ENCODE measurements around the gene GNL3. TPM values are rescaled to one million over a fixed set of nuclear protein-coding genes. Genes with fewer than 3 reads are reported as not detected.

GNL3 gene
- total RNA-seq, 1 donor from 2014 or later = 133 TPM

GRCh38 chr3:52685285-52685708 is 535 bp upstream of the GNL3 start:
- no peak for DNase-seq (ENCODE audit: low read depth, low spot score)

GRCh38 chr3:52688266-52688665 is 2.4 kb downstream of the GNL3 start:
- no peak for DNase-seq (ENCODE audit: low read depth, low spot score)

GRCh38 chr3:52689151-52689550 is 3.3 kb downstream of the GNL3 start:
- no peak for DNase-seq (ENCODE audit: low read depth, low spot score)

GRCh38 chr3:52690560-52690959 is 4.7 kb downstream of the GNL3 start:
- no peak for DNase-seq (ENCODE audit: low read depth, low spot score)

GRCh38 chr3:52693071-52693470 is 7.2 kb downstream of the GNL3 start:
- no peak for DNase-seq (ENCODE audit: low read depth, low spot score)

- no peak for DNase-seq (ENCODE audit: low read depth, low spot score)
Observed at GRCh38 chr3:52694528-52695189, 8.8 kb downstream of the GNL3 start.

- no peak for DNase-seq (ENCODE audit: low read depth, low spot score)
Observed at GRCh38 chr3:52695798-52696671, 10.2 kb downstream of the GNL3 start.

- DNase-seq (ENCODE audit: low read depth, low spot score) = no peak
Observed at GRCh38 chr3:52696830-52697631, 11.2 kb downstream of the GNL3 start.

GRCh38 chr3:52697632-52697965 is 11.8 kb downstream of the GNL3 start:
- DNase-seq (ENCODE audit: low read depth, low spot score) = no peak

- no peak for DNase-seq (ENCODE audit: low read depth, low spot score)
Observed at GRCh38 chr3:52703341-52703740, 17.5 kb downstream of the GNL3 start.

GRCh38 chr3:52704611-52705437 is 19.0 kb downstream of the GNL3 start:
- DNase-seq (ENCODE audit: low read depth, low spot score) = no peak

- no peak for DNase-seq (ENCODE audit: low read depth, low spot score)
Observed at GRCh38 chr3:52705438-52705687, 19.5 kb downstream of the GNL3 start.

GRCh38 chr3:52705688-52706686 is 20.2 kb downstream of the GNL3 start, which contains the start of the genes GLT8D1 and SPCS1:
Gene GLT8D1 (minus strand): TSS chr3:52705791. CDS start chr3:52700460, 5,331 bp downstream.
Gene SPCS1 (plus strand): TSS chr3:52706106. CDS start chr3:52706247, 141 bp downstream.
- peak; percentile 52 for DNase-seq (ENCODE audit: low read depth, low spot score)

- no peak for DNase-seq (ENCODE audit: low read depth, low spot score)
Observed at GRCh38 chr3:52707585-52707984, 21.8 kb downstream of the GNL3 start.

- DNase-seq (ENCODE audit: low read depth, low spot score) = no peak
Observed at GRCh38 chr3:52710512-52710911, 24.7 kb downstream of the GNL3 start.

GRCh38 chr3:52712291-52713212 is 26.7 kb downstream of the GNL3 start:
- DNase-seq (ENCODE audit: low read depth, low spot score) = no peak

- DNase-seq (ENCODE audit: low read depth, low spot score) = no peak
Observed at GRCh38 chr3:52714335-52715302, 28.8 kb downstream of the GNL3 start.
